OCI-LY7 (cell line): Measurements from ENCODE around the gene FAHD2A. TPM values are rescaled to one million over a fixed set of nuclear protein-coding genes. Genes with fewer than 3 reads are reported as not detected.

Source experiments
- BruUV-seq: library from RNA; stranded (reverse); fragments of 400-500 nt; replicated peaks from 2 replicates; lab custom pipeline; 2021; lab: Mats Ljungman, UMichigan
- CTCF ChIA-PET: fragments of 300-600 bp; sonication (Branson Sonifier 250); formaldehyde crosslinking; loops from one replicate; lab custom pipeline; 2022; ENCODE audit warnings: antibody characterized with exemption; ENCODE audit not compliant: unreplicated experiment; lab: Charles Lee
- POLR2A ChIA-PET: fragments of 300-600 bp; sonication (Branson Sonifier 250); formaldehyde crosslinking; loops from one replicate; lab custom pipeline; 2022; ENCODE audit warnings: antibody characterized with exemption; lab: Charles Lee
- DNase-seq: peaks from one replicate; pipeline ENCODE4 v3.0.0-alpha.2; 2015; ENCODE audit warnings: low spot score
- H2AFZ ChIP-seq: fragments of 200-600 bp; sonication (generic), shearing (Covaris generic); 2 replicates; pipeline ENCODE4 v1.6.1; 2014; ENCODE audit warnings: mild to moderate bottlenecking, antibody characterized with exemption, low read length, moderate library complexity
- H3K27ac ChIP-seq: fragments of 200-600 bp; sonication (generic); 2 replicates; pipeline ENCODE4 v1.5.1; 2014; ENCODE audit warnings: mixed run types, low read depth, mild to moderate bottlenecking, moderate library complexity, low read length, inconsistent platforms; ENCODE audit not compliant: poor library complexity, severe bottlenecking
- H3K36me3 ChIP-seq: fragments of 200-600 bp; sonication (generic); 2 replicates; pipeline ENCODE4 v1.6.1; 2014; ENCODE audit warnings: mild to moderate bottlenecking, antibody characterized with exemption, low read length, moderate library complexity, mixed read lengths; ENCODE audit not compliant: insufficient read depth
- H3K4me1 ChIP-seq: fragments of 200-600 bp; sonication (generic); 2 replicates; pipeline ENCODE4 v1.5.1; 2014; ENCODE audit warnings: mild to moderate bottlenecking, low read length; ENCODE audit not compliant: insufficient read depth, poor library complexity, severe bottlenecking
- H3K4me2 ChIP-seq: fragments of 200-600 bp; sonication (generic); 2 replicates; pipeline ENCODE4 v1.6.1; 2014; ENCODE audit warnings: mild to moderate bottlenecking, low read length
- H3K4me3 ChIP-seq: fragments of 200-600 bp; sonication (generic); 2 replicates; pipeline ENCODE4 v1.5.1; 2014; ENCODE audit warnings: mild to moderate bottlenecking, low read depth, low read length; ENCODE audit not compliant: poor library complexity, severe bottlenecking
- H3K79me2 ChIP-seq: fragments of 200-600 bp; sonication (generic); 2 replicates; pipeline ENCODE4 v1.6.1; 2016; ENCODE audit warnings: low read depth, mild to moderate bottlenecking, low read length, moderate library complexity, mixed read lengths; ENCODE audit not compliant: insufficient read depth
- H3K9me2 ChIP-seq: fragments of 200-600 bp; sonication (generic); 2 replicates; pipeline ENCODE4 v1.6.1; 2016; ENCODE audit warnings: mild to moderate bottlenecking, low read length, mixed read lengths; ENCODE audit not compliant: insufficient read depth
- H3K9me3 ChIP-seq: fragments of 200-600 bp; sonication (generic); 2 replicates; pipeline ENCODE4 v1.6.1; 2014; ENCODE audit warnings: mild to moderate bottlenecking, mixed run types, low read length, mixed read lengths
- H4K20me1 ChIP-seq: fragments of 200-600 bp; sonication (generic); 2 replicates; pipeline ENCODE4 v1.6.1; 2014; ENCODE audit warnings: mild to moderate bottlenecking, antibody characterized with exemption, low read length, moderate library complexity, mixed read lengths; ENCODE audit not compliant: insufficient read depth
- EZH2phosphoT487 ChIP-seq: fragments of 200-600 bp; sonication (generic); IDR thresholded peaks from 2 replicates; pipeline ENCODE4 v1.6.1; 2018; ENCODE audit warnings: low read depth, borderline replicate concordance, mild to moderate bottlenecking, mixed run types, antibody characterized with exemption, low read length, moderate library complexity, mixed read lengths
- intact Hi-C: fragments of 100-400 bp; cut with micrococcal nuclease; formaldehyde crosslinking; loops from one replicate; pipeline ENCODE4 v1.10.0; 2022; ENCODE audit not compliant: unreplicated experiment
- total RNA-seq, 2 experiments: library from RNA; depleted of rRNA in 1 of 2; stranded (reverse); fragments of >200 nt in 1 of 2; shearing (Covaris generic) in 1 of 2; gene quantifications; 2 replicates each; pipeline ENCODE4 v1.2.3, GENCODE V29; 2014 to 2022
- TF ChIP-seq, protein P1 (sequence below): fragments of 200-600 bp; sonication (generic); conservative IDR thresholded peaks from 2 replicates; pipeline ENCODE4 v1.5.1; 2014; ENCODE audit warnings: mild to moderate bottlenecking, antibody characterized with exemption, low read length, moderate library complexity, mixed read lengths

FAHD2A gene
- total RNA-seq, 2 experiments from 2014 or later = 48.2 to 50.9 TPM

DNA sequence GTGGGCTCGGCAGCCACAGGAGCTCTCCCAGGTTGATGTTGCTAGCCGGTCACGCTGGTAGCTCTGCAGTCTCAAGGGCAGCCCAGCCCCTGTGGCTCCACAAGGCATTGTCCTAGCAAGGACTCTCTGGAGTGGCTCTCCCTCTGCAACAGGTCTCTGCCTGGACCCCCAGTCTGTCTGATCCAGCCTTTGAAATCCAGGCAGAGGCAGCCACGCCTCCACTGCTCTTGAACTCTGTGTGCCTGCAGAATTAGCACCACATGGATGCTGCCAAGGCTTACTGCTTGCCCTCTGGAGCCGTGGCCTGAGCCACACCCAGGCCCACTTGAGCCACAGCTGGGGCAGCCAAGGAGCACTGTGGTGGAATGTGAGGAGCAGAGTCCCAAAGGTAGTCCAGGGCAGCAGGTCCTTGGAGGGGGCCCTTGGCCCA, 43.0 kb upstream of the FAHD2A start:
- H3K4me1 ChIP-seq = no peaks in the 10 kb centered on the region
- H3K4me3 ChIP-seq = no peak overlapping the region
- BruUV-seq = no TSS peak
- DNase-seq = no peak
- H3K36me3 ChIP-seq = no peaks in the 10 kb centered on the region
- no peaks in the 10 kb centered on the region for H3K9me2 ChIP-seq
- no peaks in the 10 kb centered on the region for H3K9me3 ChIP-seq
- no peaks in the 10 kb centered on the region for H4K20me1 ChIP-seq
- TF ChIP-seq, protein P1, sequence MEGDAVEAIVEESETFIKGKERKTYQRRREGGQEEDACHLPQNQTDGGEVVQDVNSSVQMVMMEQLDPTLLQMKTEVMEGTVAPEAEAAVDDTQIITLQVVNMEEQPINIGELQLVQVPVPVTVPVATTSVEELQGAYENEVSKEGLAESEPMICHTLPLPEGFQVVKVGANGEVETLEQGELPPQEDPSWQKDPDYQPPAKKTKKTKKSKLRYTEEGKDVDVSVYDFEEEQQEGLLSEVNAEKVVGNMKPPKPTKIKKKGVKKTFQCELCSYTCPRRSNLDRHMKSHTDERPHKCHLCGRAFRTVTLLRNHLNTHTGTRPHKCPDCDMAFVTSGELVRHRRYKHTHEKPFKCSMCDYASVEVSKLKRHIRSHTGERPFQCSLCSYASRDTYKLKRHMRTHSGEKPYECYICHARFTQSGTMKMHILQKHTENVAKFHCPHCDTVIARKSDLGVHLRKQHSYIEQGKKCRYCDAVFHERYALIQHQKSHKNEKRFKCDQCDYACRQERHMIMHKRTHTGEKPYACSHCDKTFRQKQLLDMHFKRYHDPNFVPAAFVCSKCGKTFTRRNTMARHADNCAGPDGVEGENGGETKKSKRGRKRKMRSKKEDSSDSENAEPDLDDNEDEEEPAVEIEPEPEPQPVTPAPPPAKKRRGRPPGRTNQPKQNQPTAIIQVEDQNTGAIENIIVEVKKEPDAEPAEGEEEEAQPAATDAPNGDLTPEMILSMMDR = no peak
- TF ChIP-seq EZH2phosphoT487 = no peak
- intact Hi-C loops = no loop called here
- no peak overlapping the region for H3K4me2 ChIP-seq
- H2AFZ ChIP-seq = no peak overlapping the region
- POLR2A ChIA-PET = no interaction called here
- no peak overlapping the region for H3K27ac ChIP-seq
- H3K79me2 ChIP-seq = no peaks in the 10 kb centered on the region
- CTCF ChIA-PET = no interaction called here

DNA sequence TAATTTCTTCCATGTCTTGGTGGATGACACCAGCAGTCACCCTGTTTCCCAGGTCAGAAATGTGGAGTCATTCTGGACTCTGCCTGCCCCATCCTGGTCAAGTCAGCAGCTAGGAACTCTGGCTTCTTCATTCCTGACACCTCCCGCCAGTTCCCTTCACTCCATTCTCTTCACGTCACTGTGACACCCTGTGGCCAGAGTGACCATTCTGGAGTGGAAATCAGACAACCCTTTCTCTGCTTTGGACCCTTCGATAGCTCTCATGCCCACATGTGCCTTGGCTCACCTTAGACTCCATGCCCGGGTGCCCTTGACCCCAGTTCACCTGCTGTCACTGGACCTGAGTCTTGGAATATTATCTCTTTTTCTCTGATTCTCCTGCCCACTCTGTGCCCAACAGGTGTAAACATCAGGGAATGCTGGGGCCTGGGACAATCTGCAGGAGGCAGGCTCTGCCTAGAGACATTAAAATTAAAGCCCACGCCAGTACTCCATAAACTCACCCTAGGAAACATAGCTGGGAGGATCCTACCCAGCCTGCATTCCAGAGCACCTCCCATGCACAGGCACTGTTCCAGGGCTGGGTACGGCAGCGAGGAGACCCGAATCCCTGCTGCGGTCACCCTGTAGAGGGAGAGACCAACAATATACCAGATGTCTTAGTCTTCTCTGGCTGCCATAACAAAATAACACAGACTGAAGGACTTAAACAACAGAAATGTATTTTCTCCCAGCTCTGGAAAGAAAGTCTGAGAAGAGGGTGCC, 41.1 kb upstream of the FAHD2A start:
- ChIA-PET CTCF (no interaction called here), POLR2A (interaction anchor here (0.6 kb wide), 1 partner anchor 17 kb away, joined by 4 read pairs; no protein-coding TSS in a partner anchor)
- intact Hi-C loops = no loop called here
- Histone ChIP-seq H2AFZ (no peak overlapping the region), H3K9me3 (no peaks in the 10 kb centered on the region), H3K79me2 (no peaks in the 10 kb centered on the region), H4K20me1 (no peaks in the 10 kb centered on the region), H3K4me3 (no peak overlapping the region), H3K4me1 (no peaks in the 10 kb centered on the region), H3K9me2 (no peaks in the 10 kb centered on the region), H3K4me2 (no peak overlapping the region), H3K27ac (no peak overlapping the region), H3K36me3 (no peaks in the 10 kb centered on the region)
- TF ChIP-seq EZH2phosphoT487 = no peak
- TF ChIP-seq, protein P1 = no peak
- BruUV-seq = no TSS peak
- no peak for DNase-seq

DNA sequence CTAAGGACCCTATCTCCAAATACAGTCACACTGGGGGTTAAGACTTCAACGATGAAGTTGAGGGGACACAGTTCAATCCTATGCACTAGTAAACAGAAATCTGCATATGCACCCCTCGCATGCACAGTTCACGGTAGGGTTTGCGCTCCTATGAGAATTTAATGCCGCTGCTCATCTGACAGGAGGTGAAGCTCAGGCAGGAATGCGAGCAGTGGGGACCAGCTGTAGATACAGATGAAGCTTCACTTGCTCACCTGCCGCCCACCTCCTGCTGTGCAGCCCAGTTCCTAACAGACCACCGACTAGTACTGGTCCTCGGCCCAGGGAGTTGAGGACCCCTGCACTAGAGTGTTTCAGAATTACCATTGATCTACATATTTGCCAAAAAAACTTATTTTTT, 40.0 kb upstream of the FAHD2A start:
- Histone ChIP-seq H4K20me1 (no peaks in the 10 kb centered on the region), H3K4me3 (no peak overlapping the region), H3K9me2 (no peaks in the 10 kb centered on the region), H3K79me2 (no peaks in the 10 kb centered on the region), H3K27ac (no peak overlapping the region), H3K9me3 (no peaks in the 10 kb centered on the region), H3K4me1 (no peaks in the 10 kb centered on the region), H3K36me3 (no peaks in the 10 kb centered on the region), H2AFZ (no peak overlapping the region), H3K4me2 (no peak overlapping the region)
- intact Hi-C loops = no loop called here
- TF ChIP-seq EZH2phosphoT487 = no peak
- TF ChIP-seq, protein P1 = no peak
- DNase-seq = no peak
- POLR2A ChIA-PET = no interaction called here
- CTCF ChIA-PET = no interaction called here
- BruUV-seq = no TSS peak
